Measurements from ENCODE around the gene HPCA. TPM values are rescaled to one million over a fixed set of nuclear protein-coding genes. Genes with fewer than 3 reads are reported as not detected.

The HPCA gene
- total RNA-seq, 1 experiment from 2014 or later, result 1.2 TPM

DNA sequence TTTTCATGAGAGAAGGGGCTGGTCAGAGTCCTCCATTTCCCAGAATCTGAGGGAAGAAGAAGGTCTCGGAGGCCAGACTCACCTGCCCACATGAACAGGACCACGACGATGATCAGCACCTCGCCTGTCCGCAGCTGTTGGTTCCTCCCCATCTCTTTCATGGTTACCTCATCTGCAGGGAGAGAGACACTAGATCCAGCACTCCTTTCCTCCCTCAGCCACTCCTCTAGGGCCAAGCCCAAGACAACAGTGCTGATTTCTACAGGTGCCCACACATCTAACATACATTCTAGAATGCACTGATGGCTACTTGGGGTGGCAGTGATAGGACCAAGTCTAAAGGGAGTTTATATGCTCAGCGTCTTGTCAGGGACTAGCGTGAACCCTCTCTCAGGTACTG is 18.6 kb upstream of the HPCA start:
- no TSS peak for BruUV-seq (replicated peaks)
- in situ Hi-C loops (cut with HindIII; ENCODE audit: low pct_unique_long_range_greater_than_20kb, low sequenced_read_pairs), result no loop called here
- CTCF ChIA-PET, result no interaction called here

DNA sequence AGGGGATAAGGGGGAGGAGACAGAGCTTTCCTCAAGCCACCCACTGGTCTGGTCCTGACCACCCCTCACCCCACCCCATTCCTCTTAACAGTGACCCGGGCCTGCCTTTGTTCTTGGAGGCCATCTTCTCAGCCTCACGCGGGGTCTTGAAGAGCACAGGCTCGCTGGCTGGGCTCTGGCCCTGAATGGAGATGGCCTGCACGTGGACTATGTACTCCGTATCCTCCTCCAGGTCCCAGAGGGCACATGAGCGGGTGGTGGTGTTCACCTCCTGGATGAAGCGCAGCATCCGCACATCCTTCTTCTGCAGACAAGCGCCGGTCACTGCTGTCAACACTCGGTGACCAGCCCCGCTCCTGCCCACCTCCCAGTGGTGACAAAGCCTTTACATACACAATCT is 18.2 kb upstream of the HPCA start:
- ChIA-PET CTCF (no interaction called here), POLR2A (no interaction called here)
- TF ChIP-seq, protein P1, sequence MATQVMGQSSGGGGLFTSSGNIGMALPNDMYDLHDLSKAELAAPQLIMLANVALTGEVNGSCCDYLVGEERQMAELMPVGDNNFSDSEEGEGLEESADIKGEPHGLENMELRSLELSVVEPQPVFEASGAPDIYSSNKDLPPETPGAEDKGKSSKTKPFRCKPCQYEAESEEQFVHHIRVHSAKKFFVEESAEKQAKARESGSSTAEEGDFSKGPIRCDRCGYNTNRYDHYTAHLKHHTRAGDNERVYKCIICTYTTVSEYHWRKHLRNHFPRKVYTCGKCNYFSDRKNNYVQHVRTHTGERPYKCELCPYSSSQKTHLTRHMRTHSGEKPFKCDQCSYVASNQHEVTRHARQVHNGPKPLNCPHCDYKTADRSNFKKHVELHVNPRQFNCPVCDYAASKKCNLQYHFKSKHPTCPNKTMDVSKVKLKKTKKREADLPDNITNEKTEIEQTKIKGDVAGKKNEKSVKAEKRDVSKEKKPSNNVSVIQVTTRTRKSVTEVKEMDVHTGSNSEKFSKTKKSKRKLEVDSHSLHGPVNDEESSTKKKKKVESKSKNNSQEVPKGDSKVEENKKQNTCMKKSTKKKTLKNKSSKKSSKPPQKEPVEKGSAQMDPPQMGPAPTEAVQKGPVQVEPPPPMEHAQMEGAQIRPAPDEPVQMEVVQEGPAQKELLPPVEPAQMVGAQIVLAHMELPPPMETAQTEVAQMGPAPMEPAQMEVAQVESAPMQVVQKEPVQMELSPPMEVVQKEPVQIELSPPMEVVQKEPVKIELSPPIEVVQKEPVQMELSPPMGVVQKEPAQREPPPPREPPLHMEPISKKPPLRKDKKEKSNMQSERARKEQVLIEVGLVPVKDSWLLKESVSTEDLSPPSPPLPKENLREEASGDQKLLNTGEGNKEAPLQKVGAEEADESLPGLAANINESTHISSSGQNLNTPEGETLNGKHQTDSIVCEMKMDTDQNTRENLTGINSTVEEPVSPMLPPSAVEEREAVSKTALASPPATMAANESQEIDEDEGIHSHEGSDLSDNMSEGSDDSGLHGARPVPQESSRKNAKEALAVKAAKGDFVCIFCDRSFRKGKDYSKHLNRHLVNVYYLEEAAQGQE (IDR thresholded peaks at IDR 0.05; ENCODE audit: insufficient read depth in 1 of 2, low read depth in 2 of 2, low read length in 1 of 2), result no peak
- TF ChIP-seq, protein P2, sequence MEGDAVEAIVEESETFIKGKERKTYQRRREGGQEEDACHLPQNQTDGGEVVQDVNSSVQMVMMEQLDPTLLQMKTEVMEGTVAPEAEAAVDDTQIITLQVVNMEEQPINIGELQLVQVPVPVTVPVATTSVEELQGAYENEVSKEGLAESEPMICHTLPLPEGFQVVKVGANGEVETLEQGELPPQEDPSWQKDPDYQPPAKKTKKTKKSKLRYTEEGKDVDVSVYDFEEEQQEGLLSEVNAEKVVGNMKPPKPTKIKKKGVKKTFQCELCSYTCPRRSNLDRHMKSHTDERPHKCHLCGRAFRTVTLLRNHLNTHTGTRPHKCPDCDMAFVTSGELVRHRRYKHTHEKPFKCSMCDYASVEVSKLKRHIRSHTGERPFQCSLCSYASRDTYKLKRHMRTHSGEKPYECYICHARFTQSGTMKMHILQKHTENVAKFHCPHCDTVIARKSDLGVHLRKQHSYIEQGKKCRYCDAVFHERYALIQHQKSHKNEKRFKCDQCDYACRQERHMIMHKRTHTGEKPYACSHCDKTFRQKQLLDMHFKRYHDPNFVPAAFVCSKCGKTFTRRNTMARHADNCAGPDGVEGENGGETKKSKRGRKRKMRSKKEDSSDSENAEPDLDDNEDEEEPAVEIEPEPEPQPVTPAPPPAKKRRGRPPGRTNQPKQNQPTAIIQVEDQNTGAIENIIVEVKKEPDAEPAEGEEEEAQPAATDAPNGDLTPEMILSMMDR (IDR thresholded peaks at IDR 0.05), result no peak
- no peak for TF ChIP-seq POLR2AphosphoS5 (IDR thresholded peaks at IDR 0.05; ENCODE audit: low read depth, low read length)
- no peak for TF ChIP-seq TCF7L2 (IDR thresholded peaks at IDR 0.05; ENCODE audit: low read depth, low read length)
- TF ChIP-seq SIN3A (IDR thresholded peaks at IDR 0.05; ENCODE audit: borderline replicate concordance, insufficient read depth, low read depth, low read length), result no peak
- Histone ChIP-seq H3K4me1 (ENCODE audit: control insufficient read depth, insufficient read depth, low read length) (peaks cover 11% of the 10 kb centered on the region), H3K9me3 (ENCODE audit: control insufficient read depth, insufficient read depth, low read depth, low read length) (no peaks in the 10 kb centered on the region), H3K4me3 (ENCODE audit: low read depth in 2 of 2, low read length in 2 of 2) (no peak overlapping the region), H3K27me3 (ENCODE audit: control insufficient read depth, insufficient read depth, low read length) (no peaks in the 10 kb centered on the region), H3K36me3 (ENCODE audit: control insufficient read depth, insufficient read depth, low read length) (no peaks in the 10 kb centered on the region), H3K27ac (ENCODE audit: low read length) (no peak overlapping the region)
- intact Hi-C loops (cut with micrococcal nuclease; ENCODE audit: unreplicated experiment) (no loop called here), in situ Hi-C loops (cut with HindIII; ENCODE audit: low pct_unique_long_range_greater_than_20kb, low sequenced_read_pairs) (no loop called here)
- no peak for DNase-seq (ENCODE audit: low read depth, low spot score)
- no peak for ATAC-seq
- no TSS peak for BruUV-seq (replicated peaks)

More for the DNA sequence above, 18.6 kb upstream of the HPCA start:
- H3K27ac ChIP-seq (ENCODE audit: low read length), result no peak overlapping the region
- DNase-seq (ENCODE audit: low read depth, low spot score) (no peak), ATAC-seq (no peak)
- no peak overlapping the region for H3K4me3 ChIP-seq (ENCODE audit: low read depth in 2 of 2, low read length in 2 of 2)
- H3K4me1 ChIP-seq (ENCODE audit: control insufficient read depth, insufficient read depth, low read length), result peaks cover 11% of the 10 kb centered on the region
- no peaks in the 10 kb centered on the region for H3K9me3 ChIP-seq (ENCODE audit: control insufficient read depth, insufficient read depth, low read depth, low read length)
- POLR2A ChIA-PET, result no interaction called here
- intact Hi-C loops (cut with micrococcal nuclease; ENCODE audit: unreplicated experiment), result no loop called here
- no peak for TF ChIP-seq POLR2AphosphoS5 (IDR thresholded peaks at IDR 0.05; ENCODE audit: low read depth, low read length)
- TF ChIP-seq TCF7L2 (IDR thresholded peaks at IDR 0.05; ENCODE audit: low read depth, low read length), result no peak
- TF ChIP-seq, protein P2 (IDR thresholded peaks at IDR 0.05), result no peak
- TF ChIP-seq, protein P1 (IDR thresholded peaks at IDR 0.05; ENCODE audit: insufficient read depth in 1 of 2, low read depth in 2 of 2, low read length in 1 of 2), result no peak
- H3K36me3 ChIP-seq (ENCODE audit: control insufficient read depth, insufficient read depth, low read length), result peaks cover 2% of the 10 kb centered on the region; the same call in 1 of the 2 replicates
- H3K27me3 ChIP-seq (ENCODE audit: control insufficient read depth, insufficient read depth, low read length), result no peaks in the 10 kb centered on the region
